CD4-positive, alpha-beta T cell treated with Interferon gamma for 1 hour (primary cell): Measurements from ENCODE around the gene PHF5A.
A peak's percentile ranks its signal among the peaks of the same experiment; 100 is the strongest.
"Not testable (repeated sequence)": the region's sequence is repeated elsewhere in the genome, so short reads cannot be mapped to it uniquely, and the experiment has no call there.

Experiments
- DNase-seq: peaks from one replicate; pipeline ENCODE4 v3.0.0-alpha.2; 2020

Gene PHF5A

DNA sequence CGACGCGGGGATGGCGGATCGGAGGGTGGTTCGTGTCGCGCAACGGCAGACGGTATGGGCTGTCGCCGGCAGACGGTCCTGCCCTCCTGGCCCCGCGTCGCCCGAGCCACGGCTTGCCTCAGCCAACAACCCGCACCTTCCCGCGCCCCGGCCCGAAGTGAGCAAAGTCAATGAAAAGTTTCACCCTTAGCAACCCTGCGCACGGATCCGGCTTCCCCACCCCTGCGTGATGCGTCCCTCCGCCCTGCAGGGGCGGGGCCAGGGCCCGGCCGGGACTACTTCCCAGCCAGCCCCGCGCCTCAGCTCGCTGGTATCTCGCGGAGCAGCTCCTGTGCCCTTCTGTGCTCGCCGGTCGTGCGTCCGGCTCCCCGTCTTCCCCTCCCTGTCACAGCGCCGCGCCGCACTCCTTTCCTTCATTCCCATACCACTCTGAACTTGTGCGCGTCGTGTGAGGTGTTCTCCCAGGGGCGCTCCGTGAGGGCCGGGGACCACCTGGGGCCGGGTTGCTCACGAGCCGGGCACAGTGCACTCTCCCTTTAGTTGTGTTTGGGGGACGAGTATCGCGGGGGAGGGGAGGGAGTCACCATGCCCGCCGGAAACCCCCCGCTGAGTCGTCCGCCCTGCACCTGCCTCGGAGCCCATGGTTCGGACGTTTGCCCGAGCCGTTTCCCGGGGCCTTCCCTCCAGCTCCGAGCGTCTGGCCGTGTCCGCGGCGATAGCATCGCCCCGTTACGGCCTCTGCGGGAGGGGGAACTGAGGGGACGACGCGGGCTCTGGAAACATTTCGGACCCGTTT, 21.7 kb downstream of the PHF5A start, which contains the start of gene TOB2:
Gene TOB2 (minus strand): TSS at position 163 of the 796 bp plus-strand sequence. CDS start 9,456 bp downstream, outside the sequence.
- peak; percentile 94 for DNase-seq

DNA sequence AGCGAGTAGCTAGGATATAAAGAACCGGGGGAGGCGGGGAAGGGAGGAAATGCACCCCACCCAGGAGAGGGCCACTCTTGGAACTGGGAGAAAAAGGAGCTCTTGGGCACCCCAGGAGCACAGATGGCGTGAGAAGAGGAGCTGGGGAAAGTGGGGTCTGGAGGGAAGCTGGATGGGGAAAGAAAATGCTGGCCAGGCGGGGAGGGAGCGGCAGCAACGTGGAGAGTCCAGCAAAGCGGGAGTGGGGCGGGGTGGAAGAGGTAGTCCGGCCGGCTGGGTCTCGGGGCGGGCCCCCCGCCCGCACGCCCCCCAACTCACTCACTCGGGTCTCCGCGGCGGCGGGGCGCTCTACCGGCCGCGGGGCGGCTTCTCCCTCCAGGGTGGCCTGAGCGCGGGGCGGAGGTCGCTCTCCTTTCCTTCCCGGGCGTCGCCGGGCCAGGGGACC, 22.4 kb downstream of the PHF5A start:
- DNase-seq: no peak

DNA sequence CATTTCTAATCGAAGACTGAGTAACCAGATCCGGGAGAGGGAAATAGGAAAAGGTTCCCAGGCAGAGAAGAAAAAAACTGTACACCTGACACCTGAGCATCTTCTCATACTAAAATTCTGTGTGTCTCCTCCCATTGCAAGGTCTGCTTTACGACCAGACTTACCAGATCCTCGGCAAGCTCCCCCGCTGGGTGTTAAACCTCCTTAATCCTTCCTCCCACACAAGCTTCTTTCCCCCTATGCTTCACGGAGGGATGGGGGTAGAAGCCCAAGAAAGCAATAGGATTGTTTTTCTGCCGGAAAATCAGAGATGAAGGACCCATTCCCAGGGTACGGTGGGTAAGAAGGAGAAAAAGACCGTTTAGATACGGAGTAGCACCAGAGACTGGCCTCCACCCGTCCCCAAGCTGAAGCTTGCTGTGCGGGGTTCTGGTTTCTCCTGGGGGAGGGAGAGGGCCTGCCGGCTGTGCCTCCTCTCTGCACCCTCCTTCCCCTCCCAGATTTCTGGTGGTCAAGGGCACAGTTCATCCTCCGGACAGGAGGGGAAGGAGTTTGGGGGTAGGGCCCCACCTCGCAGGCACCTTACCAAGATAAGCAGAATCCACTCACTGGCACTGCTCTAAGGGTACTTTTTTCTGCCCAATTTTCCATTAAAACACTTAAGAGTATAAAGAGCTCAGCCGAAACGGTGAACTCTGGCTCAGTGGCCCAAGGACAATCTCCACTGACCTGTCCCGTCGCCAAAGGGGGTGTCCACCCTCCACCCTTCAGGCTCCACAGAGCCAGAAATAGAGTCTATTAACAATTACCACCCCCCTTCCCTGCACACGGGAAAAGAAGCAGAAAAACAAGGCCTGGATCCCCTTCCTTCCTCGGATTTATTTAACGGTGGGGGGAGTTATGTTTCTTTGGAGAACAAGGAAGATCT, 23.1 kb downstream of the PHF5A start:
- no peak for DNase-seq

DNA sequence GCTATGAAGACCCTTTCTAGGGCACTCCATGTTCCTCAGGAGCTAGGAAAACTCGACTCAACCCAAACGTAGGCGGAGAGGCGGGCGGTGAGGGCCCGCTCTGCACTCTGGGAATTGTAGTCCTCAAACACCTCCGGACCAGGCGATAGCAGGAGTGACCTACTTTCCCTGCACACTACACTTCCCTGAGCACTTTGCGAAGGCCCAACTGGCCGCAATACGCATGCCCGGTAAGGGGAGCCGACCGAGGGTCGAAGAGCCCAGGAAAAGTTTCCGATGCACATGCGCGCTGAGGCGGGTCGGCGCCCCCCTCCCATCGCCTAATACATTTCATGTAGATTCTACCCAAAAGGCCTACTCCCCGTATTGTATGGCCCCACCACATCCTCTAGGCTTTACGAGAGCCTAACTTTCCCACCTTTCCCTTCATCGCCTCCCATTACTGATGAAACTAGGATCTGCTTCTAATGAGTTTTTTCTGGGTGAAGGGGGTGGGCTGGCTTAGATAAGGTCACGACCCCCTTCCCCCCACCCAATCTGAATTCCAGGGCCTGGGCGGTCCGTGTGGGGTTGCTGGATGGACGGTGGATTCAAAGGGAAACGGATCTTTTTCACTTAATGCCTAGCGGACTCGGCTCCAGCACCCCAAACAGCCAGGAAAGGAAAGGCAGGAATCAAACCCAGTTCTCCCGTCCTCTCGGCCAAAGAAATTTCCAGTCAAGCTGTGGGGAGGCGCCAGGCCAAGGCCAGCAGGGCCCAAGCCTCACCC, 23.9 kb downstream of the PHF5A start:
- DNase-seq: peak; percentile 89

DNA sequence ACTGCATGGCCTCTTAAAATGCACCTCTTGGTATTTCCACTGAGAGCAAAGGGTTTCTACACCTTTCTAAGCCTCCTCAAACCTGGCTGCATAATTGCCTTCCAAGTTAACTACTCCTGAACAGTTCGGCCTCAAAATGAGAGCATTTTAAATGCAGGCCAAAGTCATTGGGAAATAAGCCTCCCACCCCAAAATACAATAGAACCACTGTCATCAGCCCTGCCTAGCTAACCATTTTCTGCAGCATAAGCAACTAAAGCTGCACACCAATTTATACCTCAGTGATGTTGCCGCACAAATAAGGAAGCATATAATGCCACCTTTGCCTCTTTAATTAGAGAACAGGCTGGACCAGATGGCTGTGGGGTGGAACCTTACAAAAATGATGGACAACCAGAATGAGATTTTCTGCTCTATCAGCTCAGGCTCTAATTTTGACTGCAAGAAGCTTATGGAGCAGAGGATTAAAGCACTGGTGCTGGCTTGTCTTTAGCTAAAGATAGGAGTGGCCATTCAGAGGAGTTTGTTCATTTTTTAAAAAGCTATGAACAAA, 26.2 kb downstream of the PHF5A start:
- no peak for DNase-seq

DNA sequence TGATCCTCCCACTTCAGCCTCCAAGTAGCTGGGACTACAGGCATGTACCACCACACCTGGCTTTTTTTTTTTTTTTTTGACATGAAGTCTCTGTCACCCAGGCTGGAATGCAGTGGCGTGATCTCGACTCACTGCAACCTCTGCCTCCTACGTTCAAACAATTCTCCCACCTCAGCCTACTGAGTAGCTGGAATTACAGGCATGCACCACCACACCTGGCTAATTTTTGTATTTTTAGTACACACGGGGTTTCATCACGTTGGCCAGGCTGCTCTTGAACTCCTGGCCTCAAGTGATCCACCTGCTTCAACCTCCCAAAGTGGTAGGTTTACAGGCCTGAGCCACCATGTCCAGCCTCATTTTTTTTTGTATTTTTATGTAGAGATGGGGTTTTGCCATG, 28.0 kb downstream of the PHF5A start:
- not testable (repeated sequence) for DNase-seq

DNA sequence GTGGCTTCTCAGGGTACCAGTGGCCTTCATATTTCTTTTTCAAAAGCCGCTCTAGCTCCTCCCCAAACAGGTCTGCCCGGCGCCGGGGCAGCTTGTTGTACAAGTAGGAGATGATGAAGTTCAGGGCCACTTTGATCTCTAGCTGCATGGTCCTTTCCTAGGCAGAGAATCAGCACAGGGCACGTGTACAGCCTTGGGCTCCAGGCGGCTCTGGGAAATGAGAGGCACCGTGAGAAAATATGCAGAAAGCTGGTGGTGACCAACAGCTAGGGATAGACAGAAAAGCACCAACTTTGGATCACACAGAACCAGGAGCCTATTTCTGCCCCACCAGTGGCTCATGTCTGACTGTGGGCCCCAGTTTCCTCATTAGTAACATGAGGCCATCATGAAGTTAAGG, 31.3 kb downstream of the PHF5A start:
- no peak for DNase-seq

DNA sequence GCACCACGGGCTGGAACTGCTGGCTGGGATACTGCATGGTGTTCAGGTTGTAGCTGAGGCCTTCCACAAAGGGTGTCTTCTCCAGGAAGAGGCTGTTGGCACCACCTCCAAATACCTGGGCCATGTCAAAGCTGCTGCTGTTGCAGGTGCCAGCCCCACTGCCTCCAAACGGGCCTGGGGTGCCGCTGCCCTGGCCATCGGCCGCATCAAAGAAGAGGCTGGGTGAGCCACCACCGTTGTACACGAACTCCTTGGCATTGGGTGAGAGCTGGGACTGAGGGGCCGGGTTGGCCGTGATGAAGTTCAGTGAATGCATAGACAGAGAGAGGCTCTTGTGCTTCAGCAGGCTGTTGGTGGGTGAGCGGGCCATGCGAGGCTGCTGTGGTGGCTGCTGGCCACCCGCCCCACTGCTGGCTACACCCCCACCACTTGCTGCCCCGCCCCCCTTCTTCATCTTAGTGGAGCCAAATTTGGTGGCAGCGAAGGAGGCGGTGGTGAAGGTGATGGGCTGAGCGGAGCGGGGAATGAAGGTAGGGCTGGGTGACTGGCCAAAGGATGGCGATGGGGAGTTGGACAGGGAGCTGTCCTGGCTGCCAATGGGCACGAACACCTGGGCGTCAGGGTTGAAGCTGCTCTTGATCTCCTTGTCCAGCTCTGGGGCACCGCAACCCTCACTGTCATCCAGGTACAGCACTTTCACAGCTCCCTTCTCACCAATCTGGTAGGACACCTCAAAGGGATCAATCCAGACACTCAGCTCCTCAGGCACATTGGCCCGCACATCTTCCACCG, 32.0 kb downstream of the PHF5A start:
- DNase-seq: no peak

DNA sequence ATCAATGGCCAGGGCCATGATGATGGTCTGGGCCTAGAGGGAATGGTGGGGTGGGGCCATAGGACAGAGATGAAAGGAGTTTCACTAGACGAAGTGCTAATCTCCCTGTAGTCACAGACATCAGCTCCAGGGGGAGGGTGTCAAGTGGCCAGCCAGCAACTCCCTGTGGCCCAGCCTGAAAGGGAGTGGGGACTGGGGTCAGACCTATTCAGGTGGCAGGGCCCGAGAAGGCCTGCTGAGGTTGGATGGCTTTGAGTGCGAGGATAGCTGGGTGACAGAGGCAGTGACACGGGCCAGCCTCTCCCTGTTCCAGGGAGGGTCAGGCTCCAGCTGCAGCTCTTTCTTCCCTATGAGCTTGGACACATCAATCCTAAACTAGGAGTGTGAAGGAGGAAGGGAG, 32.9 kb downstream of the PHF5A start:
- no peak for DNase-seq

DNA sequence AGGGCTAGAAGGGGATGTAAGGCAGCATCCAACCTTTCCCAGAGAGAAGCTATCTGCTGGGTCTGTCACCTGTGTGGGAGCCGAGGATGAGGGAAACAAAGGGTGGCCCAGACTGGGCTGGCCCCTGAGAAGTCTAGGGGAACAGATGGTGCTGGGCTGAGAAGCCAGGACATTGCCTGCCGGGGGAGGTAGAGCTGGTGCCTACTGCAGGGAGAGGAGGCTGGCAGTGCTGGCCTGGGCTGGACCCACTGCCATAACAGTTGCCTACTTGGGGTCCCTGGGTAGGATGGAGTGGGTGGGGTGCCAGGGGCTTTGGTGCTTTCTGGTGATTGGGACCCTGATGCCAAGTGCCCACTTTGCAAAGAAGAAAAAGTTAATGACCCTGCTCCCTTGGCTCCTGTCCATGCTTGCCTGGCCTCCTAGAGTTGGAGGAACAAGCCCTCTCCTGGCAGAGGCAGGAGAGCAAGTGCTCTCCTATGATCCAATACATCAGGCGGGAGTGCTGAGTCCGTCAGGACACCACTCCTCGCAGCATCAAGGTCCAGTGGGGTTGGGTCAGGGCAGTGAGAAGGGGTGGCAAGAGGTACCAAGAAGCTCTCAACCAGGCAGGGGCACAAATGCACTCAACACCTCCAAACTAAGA, 34.0 kb downstream of the PHF5A start:
- not testable (repeated sequence) for DNase-seq

DNA sequence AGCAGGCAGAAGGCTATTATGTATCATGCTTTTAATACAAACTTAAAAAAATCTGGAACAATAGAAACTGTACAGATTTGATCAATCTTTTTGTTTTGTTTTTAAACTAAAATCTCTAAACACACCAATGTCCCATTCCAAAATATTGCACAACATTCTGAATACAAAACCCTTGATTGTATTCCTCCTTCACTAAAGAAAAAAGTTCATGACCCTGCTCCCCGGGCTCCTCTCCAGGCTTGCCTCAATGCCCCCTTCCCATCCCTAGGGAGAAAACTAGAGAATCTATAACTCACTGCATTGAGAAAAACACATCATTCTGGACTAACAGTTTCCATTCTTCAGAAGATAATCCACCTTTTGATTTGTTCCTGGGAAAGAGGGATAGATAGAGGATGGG, 35.0 kb downstream of the PHF5A start:
- not testable (repeated sequence) for DNase-seq

DNA sequence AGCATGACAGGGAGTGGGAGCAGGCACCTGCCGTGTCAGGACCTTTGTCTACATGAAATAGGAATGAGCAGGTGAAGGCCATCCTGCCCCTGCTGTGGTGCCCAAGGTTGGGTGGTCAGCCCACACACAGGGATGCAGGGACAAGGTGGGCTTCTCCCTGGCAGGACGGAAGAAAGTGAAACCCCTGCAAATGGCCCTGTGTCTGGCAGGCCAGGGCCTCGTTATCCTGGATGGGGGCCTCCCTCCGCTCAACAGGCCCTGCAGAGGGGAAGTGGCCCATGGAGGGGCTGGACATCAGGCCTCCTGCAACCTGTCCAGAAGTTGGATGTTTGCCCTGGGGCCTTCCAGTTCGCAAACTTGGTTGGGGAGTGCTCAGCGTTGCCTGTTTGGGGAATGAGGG, 36.8 kb downstream of the PHF5A start:
- no peak for DNase-seq

DNA sequence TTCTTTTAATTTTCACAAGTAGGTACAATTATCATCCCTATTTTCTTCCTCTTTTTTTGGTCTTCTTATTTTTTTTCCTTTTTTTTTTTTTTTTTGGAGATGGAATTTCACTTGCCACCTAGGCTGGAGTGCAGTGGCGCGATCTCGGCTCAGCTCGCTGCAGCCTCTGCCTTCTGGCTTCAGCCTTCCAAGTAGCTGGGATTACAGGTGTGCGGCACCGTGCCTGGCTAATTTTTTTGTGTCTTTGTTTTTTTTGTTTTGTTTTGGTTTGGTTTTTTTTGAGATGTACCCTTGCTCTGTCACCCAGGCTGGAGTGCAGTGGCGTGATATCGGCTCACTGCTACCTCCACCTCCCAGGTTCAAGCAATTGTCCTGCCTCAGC, 38.5 kb downstream of the PHF5A start:
- no peak for DNase-seq

DNA sequence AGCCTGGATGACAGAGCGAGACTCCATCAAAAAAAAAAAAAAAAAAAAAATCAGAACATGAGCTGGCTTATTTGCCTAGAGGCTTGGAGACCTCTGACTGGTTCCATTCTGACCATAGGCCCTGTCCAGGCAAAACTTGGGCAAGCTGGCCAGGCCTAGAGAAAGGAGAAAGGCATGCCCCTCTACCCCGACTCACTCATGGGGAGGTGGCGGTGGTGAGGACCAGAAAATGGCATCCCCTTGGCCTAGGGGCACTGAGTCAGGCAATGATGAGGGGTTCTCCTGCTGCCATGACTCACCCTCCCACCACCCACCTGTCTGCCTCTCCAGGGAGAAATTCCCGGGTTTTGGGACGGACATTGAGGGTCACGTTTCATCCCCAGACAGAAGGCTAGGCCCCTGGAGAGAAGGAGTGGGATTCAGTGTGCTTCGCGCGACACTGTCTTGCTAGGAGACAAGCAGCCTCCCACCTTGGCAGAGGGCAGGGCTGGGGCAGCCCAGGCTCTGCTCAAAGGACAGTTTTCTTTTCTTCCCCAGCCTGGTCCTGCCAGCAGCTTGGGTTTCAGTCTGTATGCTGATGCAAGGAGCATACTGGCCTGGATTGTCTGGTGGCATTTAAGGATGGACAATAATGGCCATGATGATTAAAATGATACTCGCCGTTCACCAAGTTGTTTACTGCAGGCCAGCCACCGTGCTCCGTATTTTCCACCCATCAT, 39.1 kb downstream of the PHF5A start:
- no peak for DNase-seq

DNA sequence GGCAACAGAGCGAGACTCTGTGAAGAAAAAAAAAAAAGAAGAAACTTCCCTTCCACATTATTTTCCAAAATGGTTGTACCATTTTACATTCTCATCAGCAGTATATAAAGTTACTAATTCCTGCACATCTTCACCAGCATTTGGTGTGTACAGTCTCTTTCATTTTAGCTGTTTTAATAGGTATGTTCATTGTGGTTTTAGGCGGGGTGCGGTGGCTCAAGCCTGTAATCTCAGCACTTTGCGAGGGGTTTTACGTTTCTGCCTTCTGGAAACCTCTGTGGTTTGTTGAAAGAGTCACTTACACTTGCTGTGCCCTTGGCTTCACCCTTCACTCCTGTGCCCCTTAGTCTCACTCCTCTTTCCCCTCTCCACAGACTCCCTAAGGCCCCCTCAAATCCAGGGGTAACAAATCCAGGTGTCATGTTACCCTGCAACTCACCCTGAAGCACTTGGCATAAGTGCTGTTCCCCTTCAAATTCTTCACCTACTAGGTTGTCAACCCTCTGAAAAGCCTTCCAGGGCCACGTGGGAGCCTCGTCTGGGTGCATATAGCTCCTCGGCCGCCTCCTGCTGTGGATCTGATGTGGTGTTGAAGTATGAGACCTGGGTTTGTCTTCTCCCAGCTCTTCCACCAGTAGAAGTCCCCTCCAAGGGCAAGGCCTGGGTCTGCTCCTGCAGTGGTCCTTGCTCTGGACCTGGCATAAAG, 42.7 kb downstream of the PHF5A start:
- no peak for DNase-seq

DNA sequence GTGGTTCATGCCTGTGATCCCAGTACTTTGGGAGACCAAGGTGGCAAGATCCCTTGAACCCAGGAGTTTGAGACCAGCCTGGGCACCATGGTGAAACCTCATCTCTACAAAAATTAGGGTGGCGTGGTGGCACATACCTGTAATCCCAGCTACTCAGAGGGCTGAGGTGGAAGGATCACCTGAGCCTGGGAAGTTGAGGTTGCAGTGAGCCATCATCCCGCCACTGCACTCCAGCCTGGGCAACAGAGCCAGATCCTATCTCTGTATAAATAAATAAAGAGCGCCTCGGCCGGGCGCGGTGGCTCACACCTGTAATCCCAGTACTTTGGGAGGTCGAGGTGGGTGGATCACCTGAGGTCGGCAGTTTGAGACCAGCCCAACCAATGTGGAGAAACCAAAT, 49.8 kb downstream of the PHF5A start:
- no peak for DNase-seq

DNA sequence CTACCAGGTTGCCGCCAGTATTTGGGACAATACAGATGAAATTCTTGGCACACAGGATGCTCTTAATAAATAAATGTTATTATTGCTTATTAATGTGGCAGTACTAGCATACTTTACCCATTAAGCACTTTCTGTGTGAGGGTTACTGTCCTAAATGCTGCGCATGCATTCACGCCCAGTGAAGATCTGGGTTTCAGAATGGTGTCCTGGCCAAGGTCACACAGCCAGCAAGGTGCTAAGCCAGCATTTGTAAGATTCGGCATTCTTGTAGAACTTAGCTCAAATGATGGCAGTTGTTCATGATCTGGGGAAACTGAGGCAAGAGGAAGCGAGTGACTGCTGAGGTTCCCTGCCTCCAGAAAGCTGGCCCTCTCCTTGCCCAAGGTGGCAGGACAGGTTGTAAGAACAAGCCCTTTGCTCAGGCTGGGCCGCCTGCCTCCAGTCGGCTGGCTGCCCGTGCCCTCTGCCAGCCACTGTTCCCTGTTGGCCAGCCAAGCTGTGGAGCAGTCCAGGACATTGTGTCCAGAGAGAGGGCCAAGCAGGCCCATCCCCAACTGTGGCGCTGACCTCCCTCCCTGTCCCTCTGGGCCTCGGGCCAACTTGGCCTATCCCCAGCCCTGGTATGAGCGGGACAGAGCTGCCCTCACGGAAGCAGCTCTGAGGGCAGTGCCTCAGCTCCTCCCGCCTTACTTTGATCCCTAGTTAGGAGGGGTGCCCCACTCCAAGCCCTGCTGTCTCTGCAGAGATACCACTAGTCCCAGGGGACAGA, 50.7 kb downstream of the PHF5A start:
- no peak for DNase-seq

DNA sequence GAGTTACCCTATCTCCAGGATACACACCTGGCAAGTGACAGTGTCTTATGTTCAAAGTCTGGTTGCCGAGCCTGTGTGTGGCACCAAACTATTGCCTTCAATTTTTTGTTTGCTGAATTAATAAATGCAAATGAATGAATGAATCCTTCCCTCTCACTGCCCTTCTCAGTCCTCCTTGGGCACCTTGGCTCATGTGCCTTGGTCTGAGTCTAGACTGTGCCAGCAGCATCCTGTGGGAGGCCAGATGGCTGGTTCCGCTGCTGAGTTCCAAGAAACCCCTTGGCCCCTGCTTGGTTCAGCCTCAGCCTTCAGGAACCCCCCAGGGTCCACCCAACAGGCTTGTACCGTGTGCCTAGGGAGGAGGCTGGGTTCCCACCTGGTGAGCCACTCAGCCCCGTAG, 52.9 kb downstream of the PHF5A start:
- DNase-seq: no peak
